ENCODE results near the gene ITGA5. TPM values are rescaled to one million over a fixed set of nuclear protein-coding genes. Genes with fewer than 3 reads are reported as not detected.

The ITGA5 gene
- total RNA-seq, 1 experiment from 2014 or later, result 12.2 TPM

DNA sequence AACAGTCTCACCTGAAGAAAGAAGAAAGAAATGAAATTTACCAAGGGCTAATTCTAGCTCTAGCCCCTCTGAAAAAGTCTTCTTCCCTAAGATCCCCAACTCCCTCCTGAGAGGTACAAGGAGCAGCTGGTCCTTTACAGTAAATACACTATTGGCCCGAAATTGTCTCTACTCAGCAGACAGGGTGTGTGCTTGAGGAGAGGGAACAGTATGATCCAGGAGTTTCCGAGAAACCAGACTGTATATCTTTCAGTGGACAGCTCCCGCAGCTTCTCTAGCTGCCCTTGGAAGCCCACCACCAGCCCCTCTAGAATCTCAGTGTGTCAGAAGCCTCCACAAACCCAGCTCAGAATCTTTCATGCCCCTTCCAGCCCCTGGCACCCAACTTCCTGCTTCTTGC, 62.8 kb downstream of the ITGA5 start:
- Histone ChIP-seq H3K9ac (ENCODE audit: extremely low read depth, insufficient read length, low read length) (no peak overlapping the region), H2BK15ac (ENCODE audit: low read depth, low read length) (no peak overlapping the region), H3K14ac (ENCODE audit: insufficient read depth, low read length) (no peak overlapping the region), H3K56ac (ENCODE audit: insufficient read length, low read depth, low read length) (no peak overlapping the region), H4K8ac (replicated peaks; ENCODE audit: insufficient read length, low read depth, low read length) (no peak overlapping the region), H2BK12ac (ENCODE audit: insufficient read length, low read depth, low read length) (no peak overlapping the region), H3K18ac (ENCODE audit: insufficient read length, low read depth, low read length) (no peak overlapping the region), H3K27ac (ENCODE audit: insufficient read length, low read depth, low read length) (no peak overlapping the region), H2AFZ (ENCODE audit: low read length) (no peak overlapping the region), H3K79me1 (ENCODE audit: insufficient read depth, low read depth, low read length, poor library complexity, severe bottlenecking) (no peaks in the 10 kb centered on the region), H2AK5ac (ENCODE audit: insufficient read length, low read length) (no peak overlapping the region), H3K4me1 (ENCODE audit: insufficient read depth, low read length) (peaks cover 16% of the 10 kb centered on the region), H2BK120ac (ENCODE audit: low read depth, low read length, poor library complexity, severe bottlenecking) (no peak overlapping the region), H3K23me2 (ENCODE audit: insufficient read length, low read depth, low read length, poor library complexity, severe bottlenecking) (peaks cover 19% of the 10 kb centered on the region), H3T11ph (ENCODE audit: low read length) (no peak overlapping the region), H3K9me3 (ENCODE audit: control insufficient read depth, low read depth, low read length) (no peaks in the 10 kb centered on the region), H3K79me2 (ENCODE audit: insufficient read depth, low read length) (no peaks in the 10 kb centered on the region), H2BK5ac (ENCODE audit: insufficient read length, low read length) (no peak overlapping the region), H3K4ac (ENCODE audit: low read depth, low read length) (no peak overlapping the region), H4K5ac (ENCODE audit: insufficient read length, low read depth, low read length) (no peak overlapping the region), H4K20me1 (ENCODE audit: control insufficient read depth, insufficient read depth, insufficient read length) (no peaks in the 10 kb centered on the region), H2BK20ac (ENCODE audit: low read depth, low read length, poor library complexity, severe bottlenecking) (no peak overlapping the region), H3K23ac (ENCODE audit: insufficient read length, low read depth, low read length) (no peak overlapping the region), H3K27me3 (ENCODE audit: insufficient read depth, low read length) (no peaks in the 10 kb centered on the region), H4K91ac (ENCODE audit: insufficient read length, low read depth, low read length) (no peak overlapping the region), H3K4me2 (ENCODE audit: insufficient read depth, insufficient read length, low read length) (peak overlapping the region; percentile 22)
- no peak for DNase-seq
- Mint-ChIP-seq H3K27me3 (ENCODE audit: low read depth) (peaks cover 12% of the 10 kb centered on the region), H3K36me3 (ENCODE audit: insufficient read depth in 1 of 3, low read depth in 3 of 3) (no peaks in the 10 kb centered on the region; a peak in 1 of 7 replicates), H3K4me1 (peaks cover 33 to 37% of the 10 kb centered on the region in 2 experiments), H3K9me3 (no peaks in the 10 kb centered on the region), H3K27ac (peak overlapping the region; percentile 69 to 87 (median 82)), H3K4me3 (peak overlapping the region in 1 of 2 experiments; percentile 64; a peak in 2 of 5 replicates)
- no CpG with 5 or more reads among the region's 3 CpGs for WGBS (ENCODE audit: extremely low coverage, insufficient read length, low lambda C conversion rate)
- no peak for TF ChIP-seq CTCF (conservative IDR thresholded peaks at IDR 0.05)
